Brain pericyte (primary cell): ENCODE measurements around the gene WSCD1.

ENCODE experiments used
- DNase-seq: peaks from one replicate; pipeline ENCODE4 v3.0.0-alpha.2; 2012; ENCODE audit warnings: low read depth, low spot score

The WSCD1 gene

DNA sequence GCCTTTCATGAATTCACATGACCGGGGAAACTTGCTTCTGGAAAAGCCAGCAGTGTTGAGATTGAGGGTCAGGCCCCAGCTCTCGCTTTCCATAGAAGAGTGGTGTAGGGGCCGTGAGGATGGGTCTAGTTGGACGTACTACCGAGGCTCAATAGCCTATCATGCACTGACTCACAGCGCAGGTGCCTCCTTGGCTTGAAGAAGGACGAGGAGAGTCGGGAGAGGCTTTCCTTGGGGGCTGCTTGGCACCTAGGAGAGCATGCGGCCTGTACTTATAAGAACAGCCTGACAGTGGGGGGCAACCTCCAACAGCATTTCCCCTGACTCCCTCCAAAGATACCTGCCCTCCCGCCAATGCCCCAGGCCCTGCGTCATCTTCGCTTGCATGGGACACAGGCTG is 37.6 kb downstream of the WSCD1 start:
- DNase-seq = no peak

DNA sequence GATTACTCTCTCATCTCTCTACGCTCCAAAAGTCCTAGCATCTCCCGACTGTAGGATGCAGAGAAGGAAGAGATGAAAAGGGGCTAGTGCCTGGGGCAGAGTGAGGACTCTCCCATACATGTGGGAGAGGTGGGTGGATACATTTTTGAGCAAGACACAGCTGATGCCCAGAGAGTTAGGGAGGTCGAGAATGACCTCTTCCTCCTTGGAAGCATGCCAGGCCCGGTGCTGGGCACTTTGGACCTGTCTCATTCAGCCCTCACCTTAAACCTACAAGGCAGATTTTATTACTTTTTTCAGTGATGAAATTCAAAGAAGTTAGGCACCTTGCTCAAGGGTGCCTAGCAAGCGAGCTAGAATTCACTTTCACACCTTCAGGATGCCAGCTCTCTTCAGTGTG is 38.2 kb downstream of the WSCD1 start:
- DNase-seq = no peak

DNA sequence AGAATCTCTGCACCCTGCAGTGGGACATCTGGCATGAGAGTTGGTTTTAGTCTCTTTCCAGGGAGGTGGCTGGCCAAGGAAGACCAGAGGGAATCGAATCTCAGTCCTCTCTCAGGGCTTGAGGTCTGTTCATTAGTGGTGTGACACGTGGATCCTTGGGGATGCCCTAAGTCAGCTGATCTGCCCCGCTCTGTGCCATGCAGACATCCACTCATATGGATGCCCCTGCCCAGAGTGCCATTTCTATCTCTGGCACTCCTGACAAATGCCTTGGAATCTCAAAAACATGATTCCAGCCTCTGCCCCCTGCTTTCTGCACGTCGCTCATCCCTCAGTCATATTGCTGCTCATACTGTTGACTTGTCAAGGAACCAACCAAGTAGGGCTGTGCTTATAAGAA is 38.8 kb downstream of the WSCD1 start:
- no peak for DNase-seq

DNA sequence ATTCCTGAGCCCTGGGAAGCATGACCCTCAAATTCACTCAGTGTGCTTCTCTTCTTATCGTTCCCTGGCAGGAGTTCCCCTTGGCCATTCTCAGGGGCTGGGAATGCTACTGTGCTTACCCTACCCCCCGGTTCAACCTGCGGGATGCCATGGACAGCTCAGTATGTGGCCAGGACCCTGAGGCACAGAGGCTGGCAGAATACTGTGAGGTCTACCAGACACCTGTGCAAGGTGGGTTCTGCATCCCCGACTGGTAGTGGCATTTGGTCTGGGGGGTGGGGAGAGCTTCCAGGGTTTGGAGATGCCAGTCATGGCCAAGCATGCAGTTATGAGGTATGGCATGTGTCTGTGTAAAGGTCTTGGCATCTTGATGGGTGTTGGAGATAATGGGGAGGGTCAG is 39.4 kb downstream of the WSCD1 start:
- no peak for DNase-seq

DNA sequence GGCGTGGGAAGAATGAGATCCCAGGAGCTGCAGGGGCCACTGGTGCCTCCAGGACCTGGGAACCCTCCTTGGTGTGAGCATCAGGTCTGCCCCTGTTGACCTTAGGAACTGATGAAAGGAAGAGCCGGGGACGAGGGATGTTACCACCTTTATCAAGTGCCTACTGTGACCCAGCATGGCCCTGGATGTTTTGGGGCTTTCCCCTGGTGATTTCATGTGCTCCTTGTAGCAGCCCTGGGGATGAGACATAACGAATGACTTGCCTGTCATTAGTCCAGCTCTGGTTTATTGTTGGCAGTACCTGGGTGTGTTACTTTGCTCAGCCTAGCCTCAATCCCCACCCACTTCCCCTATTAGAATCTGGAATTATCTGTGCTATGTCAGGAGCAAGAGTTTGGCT is 39.9 kb downstream of the WSCD1 start:
- no peak for DNase-seq

DNA sequence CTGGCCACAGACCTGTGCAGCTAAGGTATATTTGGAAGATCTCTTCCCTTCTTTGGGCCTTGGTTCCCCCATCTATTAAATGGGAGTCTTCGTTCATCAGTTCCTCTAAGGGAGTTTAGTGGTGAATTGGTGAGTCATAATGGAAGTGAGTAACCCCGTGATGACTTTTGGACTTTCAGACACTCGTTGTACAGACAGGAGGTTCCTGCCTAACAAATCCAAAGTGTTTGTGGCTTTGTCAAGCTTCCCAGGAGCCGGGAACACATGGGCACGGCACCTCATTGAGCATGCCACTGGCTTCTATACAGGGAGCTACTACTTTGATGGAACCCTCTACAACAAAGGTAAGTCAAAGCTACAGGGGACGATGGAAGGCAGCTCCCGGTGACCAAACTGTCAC is 40.4 kb downstream of the WSCD1 start:
- no peak for DNase-seq

DNA sequence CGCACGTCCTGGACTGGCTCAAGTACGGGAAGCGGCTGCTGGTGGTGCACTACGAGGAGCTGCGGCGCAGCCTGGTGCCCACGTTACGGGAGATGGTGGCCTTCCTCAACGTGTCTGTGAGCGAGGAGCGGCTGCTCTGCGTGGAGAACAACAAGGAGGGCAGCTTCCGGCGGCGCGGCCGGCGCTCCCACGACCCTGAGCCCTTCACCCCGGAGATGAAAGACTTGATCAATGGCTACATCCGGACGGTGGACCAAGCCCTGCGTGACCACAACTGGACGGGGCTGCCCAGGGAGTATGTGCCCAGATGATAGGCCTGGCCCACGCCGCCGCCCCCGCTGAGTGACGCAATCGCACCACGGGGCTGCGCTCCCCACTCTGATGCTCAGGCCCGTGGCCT is 50.2 kb downstream of the WSCD1 start:
- no peak for DNase-seq

DNA sequence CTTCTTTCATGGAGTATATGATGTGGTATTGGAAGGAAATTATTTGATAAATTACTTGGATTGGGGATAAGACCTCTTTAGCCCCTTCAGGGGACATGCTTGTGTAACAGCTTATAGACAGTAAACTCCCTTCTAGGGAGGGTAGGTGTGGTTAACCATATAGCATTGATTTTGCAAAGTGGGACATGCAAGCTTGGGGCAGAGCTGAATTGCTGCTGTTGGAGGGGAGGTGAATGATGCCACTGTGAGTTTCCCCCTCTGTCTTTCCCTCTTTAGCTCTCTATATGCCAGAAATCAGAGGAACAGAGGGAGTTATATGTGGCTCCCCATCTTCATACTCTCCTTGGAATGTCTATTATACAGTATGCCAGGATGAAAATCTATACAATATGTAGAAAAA is 54.7 kb downstream of the WSCD1 start:
- DNase-seq = no peak

DNA sequence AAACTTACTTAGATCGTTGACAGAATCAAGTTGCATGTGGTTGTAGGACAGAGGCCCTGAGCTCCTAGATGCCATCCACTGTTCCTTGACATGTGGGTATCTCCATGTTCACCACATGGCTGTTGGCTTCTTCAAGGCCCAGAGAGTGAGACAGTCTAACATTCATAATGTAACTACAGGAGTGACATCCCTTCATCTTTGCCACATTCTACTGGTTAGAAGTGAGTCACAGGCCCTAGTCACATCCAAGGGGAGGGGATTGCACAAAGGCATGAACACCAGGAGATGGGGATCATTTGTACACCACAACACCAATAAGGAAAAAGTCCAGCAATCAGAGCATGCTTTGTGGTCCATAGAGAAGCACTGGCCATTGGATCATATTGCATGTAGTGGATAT is 56.6 kb downstream of the WSCD1 start:
- no peak for DNase-seq

DNA sequence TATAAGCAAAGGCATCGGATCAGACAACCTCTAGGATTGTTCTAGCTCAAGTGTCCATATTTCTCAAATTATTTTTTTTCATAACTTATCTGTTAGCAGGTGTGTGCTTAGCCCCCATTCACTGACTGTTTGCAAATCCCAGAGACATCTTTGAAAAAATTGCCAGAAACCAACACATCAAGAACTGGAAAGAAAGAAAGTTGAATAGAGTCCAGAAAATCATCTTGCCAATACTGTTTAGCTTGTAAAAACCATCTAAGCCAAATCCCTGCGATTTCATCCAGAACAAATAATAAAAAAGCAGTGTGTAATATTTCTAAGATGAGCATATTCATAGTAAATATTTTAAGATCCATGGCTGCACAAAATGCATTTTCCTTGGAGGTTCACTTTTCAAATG is 64.5 kb downstream of the WSCD1 start:
- no peak for DNase-seq

DNA sequence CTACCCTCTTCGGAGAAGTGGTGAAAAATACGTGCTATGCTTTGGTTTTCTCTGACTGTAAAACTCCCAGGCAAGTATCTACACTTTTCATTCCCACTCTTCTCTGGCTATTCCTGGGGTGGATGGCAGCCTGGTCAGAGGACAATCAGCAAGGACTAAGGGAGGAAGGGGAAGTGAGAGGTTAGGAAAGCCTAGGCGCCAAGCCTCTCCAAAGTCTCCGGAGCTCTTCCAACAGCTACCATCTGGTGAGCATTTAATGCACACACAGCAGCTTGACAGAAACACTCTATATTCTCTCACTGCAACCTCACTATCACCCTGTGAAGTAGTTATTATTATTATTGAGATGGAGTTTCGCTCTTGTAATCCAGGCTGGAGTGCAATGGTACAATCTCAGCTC is 65.1 kb downstream of the WSCD1 start:
- DNase-seq = no peak

DNA sequence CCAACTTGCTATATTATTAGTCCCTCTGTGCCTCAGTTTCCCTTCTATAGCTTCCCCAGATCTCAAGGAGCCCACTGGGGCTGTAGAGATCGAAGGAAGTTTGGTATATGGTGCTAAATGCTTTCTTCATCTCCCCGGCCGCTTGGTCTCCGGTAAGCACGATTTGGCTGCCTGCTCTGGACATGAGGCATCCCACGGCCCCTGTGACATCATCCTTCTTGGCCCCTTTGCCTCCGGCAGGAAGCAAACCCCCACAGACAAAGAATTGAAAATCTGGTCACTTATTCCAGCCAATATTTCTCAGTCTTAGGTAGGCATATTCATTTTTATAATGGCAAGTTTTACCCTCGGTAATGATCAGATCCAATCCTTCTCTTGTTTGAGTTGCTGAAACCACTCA is 65.8 kb downstream of the WSCD1 start:
- DNase-seq = no peak

DNA sequence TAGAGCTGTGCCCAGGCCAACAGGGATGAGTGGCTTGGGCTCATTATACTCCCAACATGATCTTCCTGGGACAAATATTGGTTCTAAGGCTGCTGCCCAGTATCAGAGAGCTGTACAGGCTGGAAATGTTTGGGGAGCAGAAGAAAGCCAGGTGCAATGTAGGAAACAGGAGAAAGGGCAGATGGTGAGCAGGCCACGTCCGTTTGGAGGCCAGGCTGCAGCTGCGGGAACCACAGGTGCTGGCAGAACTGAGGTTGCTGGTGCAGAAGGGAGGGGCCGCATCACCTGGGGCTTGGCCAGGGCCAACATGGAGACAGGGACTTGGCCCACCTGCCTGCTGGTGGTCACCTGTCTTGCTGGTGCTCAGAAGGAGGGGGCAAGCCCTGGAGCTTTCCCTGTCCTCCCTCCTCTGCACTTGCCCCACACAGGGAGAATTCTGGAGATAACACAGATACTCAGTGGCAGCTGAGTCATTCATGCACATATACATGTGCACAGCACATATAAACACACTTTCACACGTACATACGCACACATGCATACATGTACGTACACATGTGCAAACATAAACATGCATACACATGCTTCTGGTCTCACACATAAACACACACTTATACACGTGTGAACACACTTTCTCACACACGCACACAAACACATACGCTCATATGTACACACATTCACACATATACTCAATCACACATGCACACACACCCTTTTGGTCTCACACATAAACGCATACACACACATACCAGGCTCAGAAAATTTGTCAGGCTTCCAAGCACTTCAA is 67.7 kb downstream of the WSCD1 start:
- no peak for DNase-seq

DNA sequence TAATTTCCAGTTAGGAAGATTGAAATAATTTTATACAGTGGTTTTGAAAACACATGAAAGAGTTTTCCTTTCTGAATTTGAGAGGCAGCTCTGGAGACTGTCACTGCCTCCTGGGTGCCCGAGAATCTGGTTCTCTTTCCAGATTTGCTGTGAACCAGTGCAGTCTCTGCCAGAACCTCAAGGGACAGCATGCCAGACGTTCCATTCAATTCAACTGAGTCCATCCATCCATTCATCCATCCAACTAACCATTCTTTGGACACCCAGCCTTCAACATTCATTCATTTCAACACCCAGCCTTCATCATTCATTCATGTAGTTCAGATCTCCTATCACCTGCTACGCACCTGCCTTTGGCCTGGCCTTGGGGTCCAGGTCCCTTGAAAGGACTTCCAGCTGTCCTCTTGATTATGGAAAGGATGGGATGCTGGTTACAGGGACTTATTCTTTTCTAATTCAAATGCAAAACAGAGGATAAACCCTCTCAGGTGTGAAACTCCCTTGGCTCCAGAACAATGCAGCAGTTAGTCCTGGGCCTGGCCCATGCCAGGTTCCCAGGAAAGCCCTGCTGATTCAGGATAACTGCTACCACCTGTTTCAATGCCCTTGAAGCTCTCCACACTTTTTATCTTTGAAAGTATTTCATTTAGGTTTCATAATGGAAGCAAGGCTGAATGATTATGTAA is 68.7 kb downstream of the WSCD1 start:
- DNase-seq = no peak

DNA sequence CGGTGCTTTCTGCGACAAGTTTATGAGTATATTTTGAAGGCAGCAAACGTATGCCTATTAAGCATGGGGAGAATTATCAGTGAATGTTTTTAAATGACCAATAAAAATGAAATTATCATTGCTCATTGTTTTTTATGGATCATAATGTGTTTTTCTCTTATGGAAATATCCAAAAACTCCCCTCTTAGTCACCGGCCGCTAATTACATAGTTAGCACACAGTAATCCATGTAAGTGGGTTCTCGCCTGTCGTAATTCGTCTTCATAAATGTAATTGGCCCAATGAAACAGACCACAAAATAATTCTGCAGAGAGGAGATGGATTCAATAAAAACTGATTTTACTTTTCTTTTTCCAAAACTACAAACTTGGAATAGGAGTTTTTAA is 69.3 kb downstream of the WSCD1 start:
- DNase-seq = no peak

DNA sequence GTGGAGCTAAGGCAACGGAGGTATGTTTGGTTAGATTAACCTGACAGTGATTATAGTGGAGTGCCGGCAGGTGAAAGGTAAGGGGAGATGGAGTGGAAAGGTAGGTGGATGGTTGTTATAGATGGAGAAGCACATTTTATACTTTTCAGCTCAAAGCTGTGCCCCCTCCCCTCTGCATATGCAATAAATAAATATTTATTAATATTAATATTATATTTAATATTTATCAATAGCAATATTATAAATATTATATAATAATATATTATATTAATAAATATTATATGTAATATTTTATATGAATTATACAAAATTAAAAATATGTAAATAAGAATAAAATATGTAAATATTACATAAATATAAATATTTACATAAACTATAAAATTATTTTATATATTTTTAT is 70.0 kb downstream of the WSCD1 start:
- no peak for DNase-seq

DNA sequence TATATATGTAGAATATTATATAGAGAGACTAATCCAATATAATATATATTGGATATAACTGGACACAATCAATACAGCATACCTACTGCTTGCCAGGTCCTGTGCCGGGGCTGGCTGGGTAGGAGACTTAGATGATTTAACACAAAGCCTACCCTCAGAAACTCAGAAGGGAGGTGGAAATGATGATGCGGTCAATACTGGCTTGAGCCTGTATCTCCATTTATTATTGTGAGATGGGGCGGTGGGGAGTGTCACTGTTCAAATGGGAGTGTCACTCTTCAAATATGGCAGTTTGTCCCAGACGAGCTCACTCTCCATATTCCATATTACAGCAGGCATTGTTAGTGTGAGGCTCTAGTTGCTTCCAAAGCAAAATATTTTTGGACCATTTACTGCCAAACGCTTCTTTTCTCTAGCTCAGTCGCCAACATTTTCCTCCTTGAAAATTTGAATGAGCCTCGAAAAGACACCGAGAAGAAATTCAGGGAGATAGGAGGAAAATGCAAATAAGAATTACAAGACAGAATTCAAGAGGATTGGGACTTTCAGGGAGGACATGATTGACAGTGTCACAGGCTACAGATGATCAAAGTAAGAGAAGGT is 70.7 kb downstream of the WSCD1 start:
- no peak for DNase-seq

DNA sequence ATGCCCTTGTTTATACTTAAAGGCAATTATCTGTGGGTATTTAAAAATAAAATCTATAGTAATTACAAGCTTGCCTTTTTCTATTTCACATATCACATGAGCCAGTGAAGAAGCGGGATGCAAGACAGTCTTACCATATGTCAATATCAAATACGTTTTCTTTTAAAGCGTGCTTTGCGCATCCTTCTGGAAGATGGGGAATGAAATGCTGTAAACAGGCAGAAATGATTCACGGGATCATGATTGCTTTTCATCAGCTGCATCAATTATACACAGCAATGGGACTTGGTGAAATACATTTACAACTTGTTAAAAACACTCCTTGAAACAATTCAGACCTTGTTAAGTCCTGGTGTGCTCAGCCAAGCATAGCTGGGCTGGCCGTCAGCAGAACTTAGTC is 72.5 kb downstream of the WSCD1 start:
- no peak for DNase-seq

DNA sequence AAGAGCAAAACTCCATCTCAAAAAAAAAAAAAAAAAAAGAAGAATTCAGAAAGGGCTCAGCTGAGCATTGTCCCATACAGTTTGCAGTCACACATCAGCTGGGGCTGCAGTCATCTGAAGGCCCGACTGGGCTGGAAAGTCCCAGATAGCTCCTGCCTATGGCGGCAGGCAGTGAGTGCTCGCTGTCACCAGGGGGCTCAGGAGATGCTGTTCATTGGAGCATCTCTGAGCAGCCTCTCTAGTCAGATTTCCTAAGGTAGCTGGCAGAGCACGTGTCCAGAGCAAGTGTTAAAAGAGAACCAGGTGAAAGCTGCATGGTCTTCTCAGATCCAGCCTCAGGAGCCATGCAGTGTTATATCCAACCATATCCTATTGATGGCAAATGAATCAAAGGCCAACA is 75.8 kb downstream of the WSCD1 start:
- DNase-seq = no peak

DNA sequence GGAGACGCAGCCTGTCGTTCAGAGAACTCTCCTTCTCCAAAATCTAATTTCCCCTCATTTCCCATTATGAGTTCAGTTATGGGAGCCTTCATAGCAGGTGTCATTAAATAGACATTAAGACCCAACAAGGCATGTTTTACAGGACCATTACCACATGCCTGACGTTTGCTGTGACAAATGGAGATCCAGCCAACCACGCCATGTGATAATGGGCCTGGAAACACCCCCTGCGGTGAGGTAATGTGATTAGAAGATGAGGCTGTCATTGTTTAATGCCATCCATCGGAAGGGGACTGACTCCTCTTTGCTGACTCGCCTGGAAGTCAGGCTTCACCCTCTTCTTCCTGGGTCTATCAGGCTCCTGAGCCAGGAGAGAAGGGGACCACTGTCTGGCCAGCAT is 76.9 kb downstream of the WSCD1 start:
- DNase-seq = no peak

DNA sequence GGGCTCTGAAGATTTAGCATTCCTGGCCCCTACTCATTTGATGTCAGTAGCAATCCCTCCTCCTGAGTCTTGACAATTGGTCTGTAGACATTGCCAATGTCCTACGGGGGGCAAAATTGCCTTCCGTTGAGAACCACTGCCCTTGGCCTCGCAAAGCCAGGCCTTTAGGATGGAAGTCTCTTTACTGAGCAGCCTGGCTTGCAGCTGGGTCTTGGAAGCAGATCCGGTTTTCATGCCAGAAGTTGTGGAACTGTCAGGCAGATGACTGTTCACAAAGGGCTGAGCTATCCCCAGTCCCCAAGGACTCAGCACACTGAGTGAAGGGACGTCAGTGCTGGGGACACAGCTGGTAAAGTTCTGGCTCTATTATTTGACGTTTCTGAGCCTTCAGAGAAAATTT is 83.2 kb downstream of the WSCD1 start:
- no peak for DNase-seq

DNA sequence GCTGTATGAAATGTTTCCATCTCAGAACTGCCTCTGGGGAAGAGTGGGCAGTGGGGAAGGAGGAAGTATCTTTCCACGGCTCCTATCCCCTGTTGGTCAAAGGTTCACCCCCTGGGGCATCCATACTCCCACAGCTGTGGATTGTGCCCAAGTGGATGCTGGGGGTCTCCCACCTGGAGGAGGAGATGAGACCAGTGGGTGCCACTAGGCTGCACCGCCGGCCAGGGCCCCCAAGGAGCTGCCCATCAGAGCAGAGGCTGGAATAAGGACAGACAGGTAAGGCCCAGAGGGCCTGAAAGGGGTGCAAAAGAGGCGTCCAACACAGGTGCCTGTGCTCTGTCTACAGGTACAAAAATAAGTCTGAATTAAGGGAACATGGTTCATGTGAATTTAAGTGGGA is 87.5 kb downstream of the WSCD1 start:
- no peak for DNase-seq

DNA sequence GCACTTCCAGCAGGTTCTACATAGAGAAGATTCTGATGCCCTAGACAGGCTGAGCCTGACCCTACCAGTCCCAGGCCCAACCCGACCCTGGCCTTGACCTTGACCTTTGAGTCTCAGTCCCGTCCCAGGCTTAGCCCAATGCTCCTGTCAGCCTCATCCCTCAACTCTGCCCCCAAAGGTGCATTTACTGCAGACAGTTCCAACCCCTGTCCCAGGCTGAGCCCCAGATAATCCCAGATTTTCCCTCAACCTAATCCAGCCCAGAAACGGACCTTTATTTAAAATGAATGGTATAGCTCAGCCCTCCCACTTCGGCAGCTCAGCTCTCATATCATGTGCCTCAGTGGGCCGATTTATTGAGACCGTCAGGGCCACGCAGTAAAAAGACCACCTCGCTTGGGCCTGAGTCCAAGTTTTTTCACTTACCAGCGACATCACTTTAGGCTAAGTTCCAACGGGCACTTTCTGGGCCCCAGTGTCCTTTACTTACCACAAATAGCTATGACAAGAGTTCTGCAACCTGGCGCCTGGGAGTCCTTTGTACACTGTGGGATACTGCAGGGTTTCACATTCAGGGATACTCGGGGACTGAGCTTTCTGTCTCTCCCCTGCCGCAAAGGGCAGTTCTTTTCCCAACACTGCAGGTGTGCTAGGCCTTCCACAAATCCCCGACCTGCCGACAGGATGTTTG is 89.5 kb downstream of the WSCD1 start:
- no peak for DNase-seq
